Thymus (tissue), 11 donors: Measurements from ENCODE around the gene DDX17. TPM values are rescaled to one million over a fixed set of nuclear protein-coding genes. Genes with fewer than 3 reads are reported as not detected.

Experiments
- DNase-seq, 9 donors: peaks; one replicate each; pipeline ENCODE4 v3.0.0-alpha.2; 2013; ENCODE audit warnings: low spot score in 9 of 9, low read depth in 6 of 9, missing footprints in 1 of 9
- H3K27ac ChIP-seq, 2 donors: one replicate each; pipeline ENCODE4 v1.5.1; 2013; ENCODE audit warnings: control low read depth in 1 of 2, low read depth in 1 of 2, low read length in 1 of 2, mild to moderate bottlenecking in 1 of 2, moderate library complexity in 1 of 2
- H3K27me3 ChIP-seq, 2 donors: one replicate each; pipeline ENCODE4 v1.5.1; 2013; ENCODE audit warnings: low read length in 1 of 2; ENCODE audit not compliant: control insufficient read depth in 2 of 2, insufficient read depth in 1 of 2
- H3K36me3 ChIP-seq, 2 donors: one replicate each; pipeline ENCODE4 v1.5.1; 2013; ENCODE audit warnings: low read length in 1 of 2, mild to moderate bottlenecking in 1 of 2, moderate library complexity in 1 of 2; ENCODE audit not compliant: control insufficient read depth in 2 of 2, insufficient read depth in 2 of 2
- H3K4me1 ChIP-seq, 2 donors: one replicate each; pipeline ENCODE4 v1.5.1; 2013; ENCODE audit warnings: low read length in 2 of 2; ENCODE audit not compliant: control insufficient read depth in 2 of 2, insufficient read depth in 2 of 2
- H3K4me3 ChIP-seq, 2 donors: one replicate each; pipeline ENCODE4 v1.5.1; 2013; ENCODE audit warnings: low read length in 2 of 2, control low read depth in 1 of 2, mild to moderate bottlenecking in 1 of 2
- H3K9me3 ChIP-seq, 2 donors: one replicate each; pipeline ENCODE4 v1.5.1; 2013; ENCODE audit warnings: low read length in 1 of 2, mild to moderate bottlenecking in 1 of 2; ENCODE audit not compliant: control insufficient read depth in 2 of 2, insufficient read depth in 1 of 2
- WGBS: extraction: QIAGEN DNeasy Blood & Tissue Kit; methylation state at CpG from one replicate; pipeline ENCODE4 v1.1.7; 2013; 5-methylcytosine and 5-hydroxymethylcytosine counted together
- polyA plus RNA-seq: library from polyadenylated mRNA; stranded (reverse); fragments of 200-250 nt; gene quantifications from one replicate; pipeline ENCODE4 v1.2.3, GENCODE V29; 2013
- total RNA-seq: library from RNA; stranded (reverse); fragments of 120-200 nt; gene quantifications from one replicate; pipeline ENCODE4 v1.2.4, GENCODE V29; 2013
- donor health status: healthy.

Gene DDX17
- total and polyA plus RNA-seq, 2 donors: 325 to 402 TPM

DNA sequence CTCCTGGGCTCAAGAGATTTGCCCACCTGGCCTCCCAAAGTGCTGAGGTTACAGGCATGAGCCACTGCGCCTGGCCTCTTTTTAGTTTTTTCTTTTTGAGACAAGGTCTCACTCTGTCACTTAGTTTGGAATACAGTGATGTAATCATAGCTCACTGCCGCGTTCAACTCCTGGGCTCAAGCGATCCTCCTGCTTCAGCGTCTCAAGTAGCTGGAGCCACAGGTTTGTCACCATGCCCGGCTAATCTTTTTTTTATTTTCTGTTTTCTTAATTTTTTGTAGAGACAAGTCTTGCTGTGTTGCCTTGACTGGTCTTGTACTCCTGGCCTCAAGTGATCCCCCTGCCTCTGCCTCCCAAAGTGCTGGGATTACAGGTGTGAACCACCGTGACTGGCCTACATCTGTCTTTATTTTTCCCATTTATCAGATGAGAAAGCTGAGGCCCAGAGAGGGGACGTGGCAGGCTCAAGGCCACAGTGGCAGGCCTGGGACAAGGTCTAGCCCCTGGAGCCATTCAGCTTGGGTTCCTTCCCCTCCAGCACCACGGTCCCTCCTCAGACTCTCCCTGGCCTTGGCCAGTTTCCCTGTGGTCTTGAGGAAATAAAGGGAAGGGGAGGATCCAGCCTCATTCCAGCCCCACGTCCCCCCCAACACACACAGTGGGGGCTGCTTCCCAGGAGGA, 41.0 kb downstream of the DDX17 start:
- Histone ChIP-seq H3K27me3 (peaks cover 5 to 71% of the 10 kb centered on the region in 2 donors), H3K9me3 (peaks cover 0 to 9% of the 10 kb centered on the region in 2 donors), H3K36me3 (no peaks in the 10 kb centered on the region), H3K4me3 (no peak overlapping the region), H3K27ac (no peak overlapping the region), H3K4me1 (peaks cover 41 to 59% of the 10 kb centered on the region in 2 donors)
- 84% methylated on average over 10 of the region's 10 CpGs for WGBS
- DNase-seq: no peak

DNA sequence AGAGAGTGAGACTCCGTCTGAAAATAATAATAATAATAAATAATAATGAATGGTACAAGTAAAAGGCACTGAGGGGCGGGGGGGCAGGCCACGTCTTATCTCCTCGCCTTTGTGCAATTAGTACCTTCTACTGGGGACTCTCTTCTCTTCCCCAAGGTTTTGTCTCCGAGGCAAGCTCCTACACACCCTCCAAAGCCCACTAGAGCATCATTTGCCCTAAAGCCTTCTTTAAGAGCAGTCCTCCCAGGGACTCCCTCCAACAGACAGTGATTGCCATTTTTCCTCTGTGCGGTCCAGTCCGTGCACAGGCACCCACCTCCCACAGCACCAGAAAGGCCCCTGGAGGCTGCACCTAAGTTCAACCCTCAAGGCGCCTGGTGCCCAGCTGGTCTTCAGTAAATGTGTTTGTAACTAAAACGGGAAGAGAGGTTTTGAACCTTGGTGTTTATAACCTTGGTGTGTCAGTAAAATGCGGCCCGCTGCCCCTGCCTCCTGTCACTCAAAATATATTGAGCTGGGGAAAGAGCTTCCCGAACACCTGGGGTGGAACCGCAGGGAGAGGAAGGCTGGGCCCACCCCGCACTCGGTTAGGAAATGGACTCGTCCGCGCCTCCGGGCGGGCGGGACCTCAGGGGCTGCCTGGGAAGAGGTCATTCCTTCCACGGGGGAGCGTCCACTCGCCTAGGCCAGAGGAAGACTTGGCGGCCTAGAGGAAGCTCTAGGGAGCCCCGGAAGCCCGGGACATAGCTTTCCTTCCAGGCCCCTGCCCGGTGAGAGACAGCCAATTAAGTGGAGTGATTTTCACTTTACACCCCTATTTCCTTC, 42.9 kb downstream of the DDX17 start:
- 20% methylated on average over 28 of the region's 28 CpGs for WGBS
- no peaks in the 10 kb centered on the region for H3K36me3 ChIP-seq
- H3K9me3 ChIP-seq: peaks cover 0 to 9% of the 10 kb centered on the region in 2 donors
- H3K4me3 ChIP-seq: peak overlapping the region; percentile 24 to 29
- H3K27me3 ChIP-seq: peaks cover 5 to 69% of the 10 kb centered on the region in 2 donors
- peaks cover 47 to 70% of the 10 kb centered on the region in 2 donors for H3K4me1 ChIP-seq
- H3K27ac ChIP-seq: peak overlapping the region in 1 of 2 donors; percentile 63
- DNase-seq: peak in 5 of 9 donors; percentile 50 to 75 (median 55)

DNA sequence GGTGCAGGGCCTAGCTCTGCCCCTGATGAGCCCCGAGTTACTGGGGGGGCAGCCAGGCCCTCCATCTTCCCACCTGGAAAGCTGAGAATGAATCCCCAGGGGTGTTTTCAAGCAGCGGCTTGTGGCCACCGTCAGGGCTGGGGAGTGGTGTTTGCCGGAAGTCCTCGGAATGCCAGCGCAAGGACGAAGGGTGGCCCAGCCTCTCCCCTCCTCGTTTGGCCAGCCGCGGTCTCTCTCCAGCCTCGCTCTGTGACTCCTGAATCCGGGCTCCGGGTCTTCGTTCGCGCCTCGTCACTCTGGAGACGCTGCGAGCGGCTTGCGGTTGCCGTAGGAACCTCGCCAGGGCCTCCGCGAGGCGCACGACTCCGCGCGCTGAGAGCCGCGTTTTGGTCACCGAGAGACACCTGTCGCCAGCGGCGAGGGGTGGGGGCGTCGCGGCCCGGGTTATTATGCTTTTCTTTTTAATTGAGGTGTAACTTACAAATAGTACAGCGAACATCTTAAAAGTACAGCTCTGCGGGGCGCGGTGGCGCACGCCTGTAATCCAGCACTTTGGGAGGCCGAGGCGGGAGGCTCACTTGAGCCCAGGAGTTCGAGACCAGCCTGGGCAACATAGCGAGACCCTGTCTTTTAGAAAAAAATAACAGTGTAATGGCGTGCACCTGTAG, 44.6 kb downstream of the DDX17 start:
- Histone ChIP-seq H3K9me3 (peaks cover 0 to 2% of the 10 kb centered on the region in 2 donors), H3K36me3 (no peaks in the 10 kb centered on the region), H3K4me3 (peak overlapping the region; percentile 1 to 23), H3K27ac (peak overlapping the region in 1 of 2 donors; percentile 62), H3K27me3 (peaks cover 0 to 66% of the 10 kb centered on the region in 2 donors), H3K4me1 (peaks cover 40 to 67% of the 10 kb centered on the region in 2 donors)
- DNase-seq: peak; percentile 75 to 95 (median 86)
- WGBS: 13% methylated on average over 51 of the region's 51 CpGs

DNA sequence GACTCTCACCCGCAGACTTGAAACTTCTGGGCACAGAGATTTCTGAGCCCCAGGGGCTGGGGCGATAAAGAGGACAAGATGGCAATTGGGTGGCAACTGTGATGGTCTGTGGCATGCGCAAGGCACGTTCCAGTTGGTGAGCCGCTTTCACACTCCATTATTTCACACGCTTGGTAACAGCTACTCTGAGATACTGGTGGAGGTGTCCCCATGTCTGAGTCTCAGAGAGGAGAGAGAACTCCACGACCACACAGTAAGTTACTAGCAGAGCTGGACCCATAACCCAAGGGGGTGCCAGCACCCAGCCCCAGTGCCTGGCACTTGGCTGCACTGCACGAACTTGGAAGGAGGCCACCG, 45.1 kb downstream of the DDX17 start:
- peak overlapping the region; percentile 1 to 23 for H3K4me3 ChIP-seq
- H3K27me3 ChIP-seq: peaks cover 0 to 66% of the 10 kb centered on the region in 2 donors
- peak in 1 of 9 donors; percentile 33 for DNase-seq
- H3K36me3 ChIP-seq: no peaks in the 10 kb centered on the region
- H3K4me1 ChIP-seq: peaks cover 45 to 72% of the 10 kb centered on the region in 2 donors
- H3K27ac ChIP-seq: peak overlapping the region in 1 of 2 donors; percentile 45
- WGBS: 59% methylated on average over 9 of the region's 9 CpGs
- H3K9me3 ChIP-seq: peaks cover 0 to 2% of the 10 kb centered on the region in 2 donors

DNA sequence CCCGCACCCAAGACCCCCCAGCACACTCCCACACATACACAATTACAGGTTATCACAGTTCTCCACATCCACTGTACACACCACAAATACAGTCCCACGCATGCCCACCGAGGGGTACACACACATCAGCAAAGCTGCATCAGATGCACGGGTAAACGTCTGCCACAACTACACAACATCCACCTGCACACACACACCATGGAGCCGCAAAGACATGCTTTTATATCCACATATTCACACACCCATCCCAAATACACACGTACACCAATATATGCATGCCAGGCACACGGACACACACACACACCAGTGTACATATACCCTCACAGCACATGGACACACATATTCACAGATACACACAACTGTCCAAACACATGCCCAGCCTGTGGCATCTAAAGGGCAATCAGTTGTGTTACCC, 45.7 kb downstream of the DDX17 start:
- Histone ChIP-seq H3K4me3 (no peak overlapping the region), H3K4me1 (peaks cover 44 to 68% of the 10 kb centered on the region in 2 donors), H3K27ac (no peak overlapping the region), H3K27me3 (peaks cover 0 to 65% of the 10 kb centered on the region in 2 donors), H3K36me3 (no peaks in the 10 kb centered on the region), H3K9me3 (peaks cover 0 to 2% of the 10 kb centered on the region in 2 donors)
- 76% methylated on average over 8 of the region's 8 CpGs for WGBS
- DNase-seq: no peak

DNA sequence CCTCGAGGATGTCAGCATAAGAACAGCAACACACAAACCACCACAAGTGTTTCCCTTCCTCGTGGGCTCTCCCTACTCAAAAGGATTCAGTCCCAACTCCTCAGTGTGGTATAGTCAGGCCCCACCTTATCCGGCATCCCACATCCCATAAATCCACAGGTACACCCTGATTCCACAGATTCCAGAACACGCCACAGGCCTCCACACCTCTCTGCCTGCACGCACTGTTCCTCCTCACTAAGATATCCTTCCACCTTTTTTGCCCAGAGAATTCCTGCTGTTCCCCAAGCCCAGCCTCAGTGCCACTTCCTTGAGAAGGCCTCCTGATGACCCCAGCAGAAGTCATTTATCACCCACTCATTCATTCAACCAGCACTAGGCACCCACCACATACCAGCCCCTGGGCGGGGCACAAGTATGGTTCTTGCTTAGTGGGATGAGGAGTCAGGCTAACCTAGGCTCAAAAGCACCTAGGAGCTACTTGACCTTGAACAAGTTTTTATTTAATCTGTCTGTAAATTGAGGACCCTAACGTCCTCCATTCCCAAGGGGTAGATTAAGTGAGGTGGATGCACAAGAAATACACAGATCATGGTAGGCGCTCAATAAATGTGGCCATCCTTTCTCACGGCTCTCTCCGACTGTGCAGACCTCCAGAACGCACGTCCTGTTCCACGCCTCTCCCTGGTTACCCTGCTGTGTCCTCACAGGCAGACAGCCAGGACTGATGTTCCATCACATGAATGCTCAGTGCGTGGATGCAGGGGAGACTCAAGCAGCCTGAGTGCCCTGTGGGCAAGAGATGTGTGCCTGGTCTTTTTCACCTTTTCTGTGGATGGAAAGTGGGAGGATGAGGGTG, 49.0 kb downstream of the DDX17 start:
- Histone ChIP-seq H3K27me3 (peaks cover 0 to 84% of the 10 kb centered on the region in 2 donors), H3K27ac (no peak overlapping the region), H3K4me1 (peaks cover 42 to 61% of the 10 kb centered on the region in 2 donors), H3K4me3 (no peak overlapping the region), H3K36me3 (no peaks in the 10 kb centered on the region), H3K9me3 (peaks cover 0 to 5% of the 10 kb centered on the region in 2 donors)
- 92% methylated on average over 14 of the region's 14 CpGs for WGBS
- DNase-seq: no peak

DNA sequence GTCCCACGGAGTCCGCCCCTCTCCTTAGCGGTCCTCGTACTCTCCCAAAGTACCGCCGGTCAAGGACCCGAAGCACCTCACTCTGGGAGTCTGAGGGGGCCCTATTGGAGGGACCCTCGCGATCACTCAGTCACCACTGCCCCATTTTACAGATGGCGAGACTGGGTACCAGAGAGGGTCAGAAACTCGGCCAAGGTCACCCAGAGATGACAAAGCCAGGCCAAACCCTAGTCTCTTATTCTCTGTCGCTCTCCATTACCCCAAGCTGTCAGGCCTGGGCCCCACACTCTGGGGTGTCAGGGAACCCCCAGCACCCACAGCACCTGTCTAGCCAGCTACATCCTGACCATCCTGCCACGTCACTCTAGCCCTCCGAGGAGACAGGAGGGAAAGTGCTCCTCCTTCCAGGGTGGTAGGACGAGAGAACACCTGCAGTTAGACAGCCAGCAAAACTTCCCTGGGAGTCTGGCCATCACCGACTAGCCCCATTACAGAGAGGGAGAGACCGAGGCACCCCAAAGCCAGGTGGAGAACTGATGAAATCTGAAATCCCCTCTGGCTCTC, 49.8 kb downstream of the DDX17 start:
- H3K27ac ChIP-seq: no peak overlapping the region
- DNase-seq: no peak
- WGBS: 46% methylated on average over 17 of the region's 17 CpGs
- no peaks in the 10 kb centered on the region for H3K36me3 ChIP-seq
- peaks cover 0 to 84% of the 10 kb centered on the region in 2 donors for H3K27me3 ChIP-seq
- peak overlapping the region in 1 of 2 donors; percentile 64 for H3K4me3 ChIP-seq
- peaks cover 37 to 54% of the 10 kb centered on the region in 2 donors for H3K4me1 ChIP-seq
- H3K9me3 ChIP-seq: peaks cover 0 to 3% of the 10 kb centered on the region in 2 donors
